Retina (tissue), 1 donor: ENCODE data around the gene FLRT2.
A peak's percentile ranks its signal among the peaks of the same experiment; 100 is the strongest.

ENCODE experiments used
- DNase-seq: peaks from one replicate; pipeline ENCODE4 v3.0.0-alpha.2; 2016

The FLRT2 gene

GRCh38 chr14:85565862-85566296, 35.9 kb downstream of the FLRT2 start:
- no peak for DNase-seq

GRCh38 chr14:85566603-85567002, 36.7 kb downstream of the FLRT2 start:
- no peak for DNase-seq

GRCh38 chr14:85572011-85572410, 42.1 kb downstream of the FLRT2 start:
- DNase-seq, result no peak

GRCh38 chr14:85572845-85573244, 42.9 kb downstream of the FLRT2 start:
- DNase-seq, result no peak

GRCh38 chr14:85573406-85573805, 43.5 kb downstream of the FLRT2 start:
- DNase-seq, result no peak

- no peak for DNase-seq
These were observed 45.1 kb downstream of the FLRT2 start for GRCh38 chr14:85574853-85575616.

GRCh38 chr14:85575617-85575898, 45.6 kb downstream of the FLRT2 start:
- DNase-seq, result no peak

GRCh38 chr14:85576218-85576617, 46.3 kb downstream of the FLRT2 start:
- DNase-seq, result no peak

GRCh38 chr14:85576848-85577542, 47.1 kb downstream of the FLRT2 start:
- no peak for DNase-seq

GRCh38 chr14:85577543-85578114, 47.7 kb downstream of the FLRT2 start:
- DNase-seq, result no peak

- no peak for DNase-seq
These were observed 48.4 kb downstream of the FLRT2 start for GRCh38 chr14:85578357-85578756.

GRCh38 chr14:85578930-85579329, 49.0 kb downstream of the FLRT2 start:
- no peak for DNase-seq

GRCh38 chr14:85579942-85580341, 50.0 kb downstream of the FLRT2 start:
- DNase-seq, result no peak

- no peak for DNase-seq
These were observed 50.7 kb downstream of the FLRT2 start for GRCh38 chr14:85580536-85581140.

- DNase-seq, result no peak
These were observed 51.7 kb downstream of the FLRT2 start for GRCh38 chr14:85581691-85582090.

GRCh38 chr14:85583380-85583779, 53.4 kb downstream of the FLRT2 start:
- DNase-seq, result peak; percentile 43

GRCh38 chr14:85584481-85584880, 54.5 kb downstream of the FLRT2 start:
- no peak for DNase-seq

GRCh38 chr14:85587151-85587711, 57.3 kb downstream of the FLRT2 start:
- DNase-seq, result peak; percentile 77

GRCh38 chr14:85590784-85591183, 60.8 kb downstream of the FLRT2 start:
- DNase-seq, result no peak

GRCh38 chr14:85594217-85594616, 64.3 kb downstream of the FLRT2 start:
- DNase-seq, result no peak

- no peak for DNase-seq
These were observed 66.0 kb downstream of the FLRT2 start for GRCh38 chr14:85595981-85596380.

GRCh38 chr14:85596562-85596961, 66.6 kb downstream of the FLRT2 start:
- no peak for DNase-seq

- DNase-seq, result no peak
These were observed 67.8 kb downstream of the FLRT2 start for GRCh38 chr14:85597701-85598100.

GRCh38 chr14:85599939-85600338, 70.0 kb downstream of the FLRT2 start:
- no peak for DNase-seq
